ENCODE data around the gene PFKP. TPM values are rescaled to one million over a fixed set of nuclear protein-coding genes. Genes with fewer than 3 reads are reported as not detected.

PFKP gene
- total RNA-seq, 1 donor from 2014 or later: 42.8 TPM

DNA sequence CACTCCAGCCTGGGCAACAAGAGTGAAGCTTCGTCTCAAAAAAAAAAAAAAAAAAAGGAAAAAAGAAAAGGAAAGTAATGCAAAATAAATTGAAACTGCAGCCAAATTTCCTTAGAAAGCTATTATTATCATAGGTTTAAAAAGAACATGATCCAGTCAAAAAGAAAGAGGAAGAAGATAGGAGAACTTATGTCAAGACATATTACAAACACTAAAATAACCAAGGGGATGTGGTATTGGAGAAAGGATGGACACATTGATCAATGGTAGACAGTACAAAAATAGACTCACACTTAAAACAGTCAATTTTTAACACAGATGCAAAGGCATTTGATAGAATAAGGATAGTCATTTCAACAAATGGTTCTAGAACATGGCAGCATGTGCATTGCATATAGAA, 27.3 kb upstream of the PFKP start:
- intact Hi-C loops (cut with micrococcal nuclease): no loop called here
- Mint-ChIP-seq H3K36me3 (ENCODE audit: low read depth) (no peaks in the 10 kb centered on the region), H3K27me3 (peaks cover 4% of the 10 kb centered on the region), H3K9me3 (peaks cover 10% of the 10 kb centered on the region), H3K4me3 (no peak overlapping the region), H3K4me1 (peaks cover 29% of the 10 kb centered on the region), H3K27ac (no peak overlapping the region)
- TF ChIP-seq, protein P1, sequence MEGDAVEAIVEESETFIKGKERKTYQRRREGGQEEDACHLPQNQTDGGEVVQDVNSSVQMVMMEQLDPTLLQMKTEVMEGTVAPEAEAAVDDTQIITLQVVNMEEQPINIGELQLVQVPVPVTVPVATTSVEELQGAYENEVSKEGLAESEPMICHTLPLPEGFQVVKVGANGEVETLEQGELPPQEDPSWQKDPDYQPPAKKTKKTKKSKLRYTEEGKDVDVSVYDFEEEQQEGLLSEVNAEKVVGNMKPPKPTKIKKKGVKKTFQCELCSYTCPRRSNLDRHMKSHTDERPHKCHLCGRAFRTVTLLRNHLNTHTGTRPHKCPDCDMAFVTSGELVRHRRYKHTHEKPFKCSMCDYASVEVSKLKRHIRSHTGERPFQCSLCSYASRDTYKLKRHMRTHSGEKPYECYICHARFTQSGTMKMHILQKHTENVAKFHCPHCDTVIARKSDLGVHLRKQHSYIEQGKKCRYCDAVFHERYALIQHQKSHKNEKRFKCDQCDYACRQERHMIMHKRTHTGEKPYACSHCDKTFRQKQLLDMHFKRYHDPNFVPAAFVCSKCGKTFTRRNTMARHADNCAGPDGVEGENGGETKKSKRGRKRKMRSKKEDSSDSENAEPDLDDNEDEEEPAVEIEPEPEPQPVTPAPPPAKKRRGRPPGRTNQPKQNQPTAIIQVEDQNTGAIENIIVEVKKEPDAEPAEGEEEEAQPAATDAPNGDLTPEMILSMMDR (IDR thresholded peaks at IDR 0.05): no peak
- ATAC-seq (ENCODE audit: low read depth) (no peak), DNase-seq (no peak)
- POLR2A ChIA-PET: no interaction called here
- CTCF ChIA-PET: no interaction called here

DNA sequence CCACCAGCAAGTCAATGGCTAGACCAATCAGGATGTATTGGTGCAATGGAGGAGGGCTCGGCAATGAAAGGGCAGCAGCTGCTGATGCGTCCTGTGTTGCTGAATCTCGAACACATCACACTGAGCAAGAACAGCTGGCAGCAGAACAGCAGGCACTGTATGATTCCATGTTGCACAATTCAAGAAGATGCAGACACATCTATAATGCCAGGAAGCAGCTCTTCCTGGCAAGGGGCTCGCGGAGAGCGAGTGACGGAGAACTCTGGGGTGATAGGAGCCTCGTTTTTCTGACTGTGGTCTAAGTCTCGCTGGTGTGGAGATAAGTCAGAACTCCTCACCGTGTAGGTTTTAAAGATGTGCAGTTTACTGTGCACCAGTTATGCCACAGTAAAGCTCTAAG, 24.8 kb upstream of the PFKP start:
- H3K27ac Mint-ChIP-seq: no peak overlapping the region
- POLR2A ChIA-PET: no interaction called here
- DNase-seq: no peak
- no peak overlapping the region for H3K4me3 Mint-ChIP-seq
- peaks cover 4% of the 10 kb centered on the region for H3K4me1 Mint-ChIP-seq
- H3K36me3 Mint-ChIP-seq (ENCODE audit: low read depth): no peaks in the 10 kb centered on the region
- TF ChIP-seq, protein P1 (IDR thresholded peaks at IDR 0.05): no peak
- intact Hi-C loops (cut with micrococcal nuclease): loop anchor here (2.0 kb wide), 1 partner anchor 1742 kb away; no protein-coding TSS in a partner anchor
- peaks cover 6% of the 10 kb centered on the region for H3K9me3 Mint-ChIP-seq
- ATAC-seq (ENCODE audit: low read depth): no peak
- peaks cover 13% of the 10 kb centered on the region for H3K27me3 Mint-ChIP-seq
- CTCF ChIA-PET: interaction anchor here (0.9 to 4.7 kb wide), 11 partner anchors 28 to 1933 kb away, joined by 3 to 48 read pairs (median 4); no protein-coding TSS in a partner anchor

DNA sequence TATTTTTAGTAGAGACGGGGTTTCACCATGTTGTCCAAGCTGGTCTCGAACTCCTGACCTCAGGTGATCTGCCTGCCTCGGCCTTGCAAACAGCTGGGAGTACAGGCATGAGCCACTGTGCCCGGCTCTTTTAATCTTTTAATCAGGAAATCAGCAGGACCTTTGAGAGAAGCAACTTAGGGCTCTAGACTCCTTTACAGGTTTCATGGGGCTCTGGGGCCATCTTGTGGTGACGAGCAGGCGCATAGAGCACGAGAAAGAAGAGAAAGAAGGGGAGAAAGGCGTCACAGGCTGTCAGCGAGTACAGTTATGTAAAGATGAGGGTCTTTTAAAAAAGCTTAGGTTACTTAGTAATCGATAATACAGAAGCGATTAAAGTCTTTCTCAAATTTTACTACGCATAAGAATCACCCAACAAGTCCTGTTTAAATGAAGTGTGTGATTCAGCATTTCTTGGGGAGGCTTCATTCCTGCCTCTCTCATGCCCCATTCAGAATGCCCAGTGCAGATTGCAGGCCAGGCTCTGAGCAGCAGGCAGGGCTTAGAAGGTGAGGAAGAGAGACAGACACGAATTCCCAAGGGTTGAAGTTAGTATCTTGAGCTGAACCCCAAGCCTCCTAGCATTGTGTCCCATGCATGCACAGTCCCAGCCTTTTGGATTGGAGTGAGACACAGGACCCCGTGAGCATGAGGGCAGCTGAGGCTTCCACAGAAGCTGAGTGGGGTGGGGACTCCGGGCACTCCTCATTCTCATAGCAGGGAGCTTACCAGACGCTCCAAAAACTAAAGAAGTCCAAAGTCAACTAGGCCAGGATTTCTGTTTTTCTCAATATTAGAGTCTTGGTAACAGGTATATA, 23.6 kb upstream of the PFKP start:
- Mint-ChIP-seq H3K9me3 (peaks cover 5% of the 10 kb centered on the region), H3K27ac (no peak overlapping the region), H3K4me1 (peaks cover 3% of the 10 kb centered on the region), H3K27me3 (peaks cover 17% of the 10 kb centered on the region), H3K36me3 (ENCODE audit: low read depth) (no peaks in the 10 kb centered on the region), H3K4me3 (no peak overlapping the region)
- TF ChIP-seq, protein P1 (IDR thresholded peaks at IDR 0.05): no peak
- peak; percentile 34 for DNase-seq
- intact Hi-C loops (cut with micrococcal nuclease): loop anchor here (1.0 to 2.0 kb wide), 5 partner anchors 65 to 1743 kb away; no protein-coding TSS in a partner anchor
- ChIA-PET CTCF (interaction anchor here (0.8 to 4.7 kb wide), 14 partner anchors 9 to 1934 kb away, joined by 3 to 48 read pairs (median 4); no protein-coding TSS in a partner anchor), POLR2A (interaction anchor here (0.7 kb wide), 1 partner anchor 20 kb away, joined by 5 read pairs; no protein-coding TSS in a partner anchor)
- peak; percentile 76 for ATAC-seq (ENCODE audit: low read depth)

DNA sequence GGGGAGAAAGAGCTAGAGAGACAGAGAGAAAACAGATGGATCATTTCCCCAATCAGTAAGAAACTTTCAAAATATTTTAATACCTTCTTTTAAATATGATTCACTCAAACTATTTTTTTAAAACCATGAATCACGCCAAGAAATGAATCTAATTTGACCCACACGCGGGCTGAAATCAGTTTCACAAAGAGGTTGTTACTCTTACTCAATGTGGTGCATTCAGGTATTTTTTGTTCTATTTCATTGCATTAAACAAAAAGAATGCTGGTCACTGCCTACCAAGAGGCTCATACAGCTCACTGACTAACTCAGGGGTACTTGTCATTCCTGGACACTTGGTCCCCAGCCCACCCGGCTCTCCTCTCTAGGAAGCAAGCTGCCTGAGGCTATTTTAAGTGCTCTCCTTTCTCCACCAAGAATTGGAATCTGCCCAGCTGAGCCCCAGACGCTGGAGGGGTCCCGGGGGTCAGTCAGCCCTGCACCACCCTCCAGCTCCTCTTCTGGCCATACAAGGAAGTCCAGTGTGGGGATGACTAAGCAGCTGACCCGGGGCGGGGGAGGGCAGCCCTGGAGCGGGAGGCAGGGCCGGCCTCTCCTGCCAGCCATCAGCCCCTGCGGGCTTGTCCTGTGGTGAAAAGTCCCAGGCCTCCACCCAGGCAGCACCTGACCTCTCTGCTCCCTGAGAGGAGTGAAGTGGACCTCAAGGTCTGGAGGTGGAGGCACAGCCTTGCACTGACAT, 21.7 kb upstream of the PFKP start:
- TF ChIP-seq, protein P1 (IDR thresholded peaks at IDR 0.05): no peak
- Mint-ChIP-seq H3K9me3 (no peaks in the 10 kb centered on the region), H3K36me3 (ENCODE audit: low read depth) (no peaks in the 10 kb centered on the region), H3K27ac (no peak overlapping the region), H3K4me1 (peaks cover 2% of the 10 kb centered on the region), H3K4me3 (no peak overlapping the region), H3K27me3 (peaks cover 22% of the 10 kb centered on the region)
- CTCF ChIA-PET: interaction anchor here (1.3 to 4.7 kb wide), 3 partner anchors 9 to 121 kb away, joined by 3 to 48 read pairs (median 3); no protein-coding TSS in a partner anchor
- no peak for ATAC-seq (ENCODE audit: low read depth)
- intact Hi-C loops (cut with micrococcal nuclease): no loop called here
- POLR2A ChIA-PET: no interaction called here
- no peak for DNase-seq
